NCI-H1694 treated with DMSO at 0.1 percent for 48 hours (cell line): ENCODE data around the gene BAIAP3.
"Not testable (repeated sequence)": the region's sequence is repeated elsewhere in the genome, so short reads cannot be mapped to it uniquely, and the experiment has no call there.

Experiments used
- DNase-seq: peaks from one replicate; lab custom pipeline; 2025; lab: John Stamatoyannopoulos, UW

The BAIAP3 gene

GRCh38 chr16:1318268-1318545, 15.2 kb upstream of the BAIAP3 start:
- no peak for DNase-seq

GRCh38 chr16:1319041-1319440, 14.4 kb upstream of the BAIAP3 start:
- no peak for DNase-seq

- no peak for DNase-seq
Observed at GRCh38 chr16:1320097-1320496, 13.3 kb upstream of the BAIAP3 start.

GRCh38 chr16:1320658-1321240, 12.7 kb upstream of the BAIAP3 start:
- no peak for DNase-seq

- DNase-seq, result no peak
Observed at GRCh38 chr16:1322407-1322806, 11.0 kb upstream of the BAIAP3 start.

- DNase-seq, result no peak
Observed at GRCh38 chr16:1323296-1324239, 9.9 kb upstream of the BAIAP3 start.

- DNase-seq, result no peak
Observed at GRCh38 chr16:1324286-1324826, 9.1 kb upstream of the BAIAP3 start.

GRCh38 chr16:1325261-1325660, 8.2 kb upstream of the BAIAP3 start:
- no peak for DNase-seq

GRCh38 chr16:1325673-1326371, 7.6 kb upstream of the BAIAP3 start:
- no peak for DNase-seq

GRCh38 chr16:1326391-1326790, 7.1 kb upstream of the BAIAP3 start:
- no peak for DNase-seq

GRCh38 chr16:1326946-1327618, 6.4 kb upstream of the BAIAP3 start:
- DNase-seq, result no peak

- no peak for DNase-seq
Observed at GRCh38 chr16:1327619-1327947, 5.9 kb upstream of the BAIAP3 start.

GRCh38 chr16:1328136-1328535, 5.3 kb upstream of the BAIAP3 start:
- DNase-seq, result not testable (repeated sequence)

GRCh38 chr16:1328961-1329360, 4.5 kb upstream of the BAIAP3 start:
- DNase-seq, result not testable (repeated sequence)

- no peak for DNase-seq
Observed at GRCh38 chr16:1330260-1330914, 3.1 kb upstream of the BAIAP3 start.

- DNase-seq, result no peak
Observed at GRCh38 chr16:1330931-1331711, 2.3 kb upstream of the BAIAP3 start.

GRCh38 chr16:1331712-1332617, 1.5 kb upstream of the BAIAP3 start:
- DNase-seq, result no peak

- DNase-seq, result no peak
Observed at GRCh38 chr16:1332618-1333148, 762 bp upstream of the BAIAP3 start.

GRCh38 chr16:1333854-1334700, 632 bp downstream of the BAIAP3 start:
- no peak for DNase-seq
